GM23248 (cell line): ENCODE data around the gene RNF150.

Source experiments
- EZH2 ChIP-seq: fragments of 200-600 bp; sonication (generic); IDR thresholded peaks from 2 replicates; pipeline ENCODE4 v1.6.1; 2018; ENCODE audit warnings: antibody characterized with exemption, mild to moderate bottlenecking; ENCODE audit not compliant: insufficient read depth, poor library complexity, severe bottlenecking
- EZH2phosphoT487 ChIP-seq: fragments of 200-600 bp; sonication (generic); IDR thresholded peaks from 2 replicates; pipeline ENCODE4 v1.6.1; 2018; ENCODE audit warnings: antibody characterized with exemption, moderate library complexity, mild to moderate bottlenecking, low read depth; ENCODE audit not compliant: insufficient read depth

DNA sequence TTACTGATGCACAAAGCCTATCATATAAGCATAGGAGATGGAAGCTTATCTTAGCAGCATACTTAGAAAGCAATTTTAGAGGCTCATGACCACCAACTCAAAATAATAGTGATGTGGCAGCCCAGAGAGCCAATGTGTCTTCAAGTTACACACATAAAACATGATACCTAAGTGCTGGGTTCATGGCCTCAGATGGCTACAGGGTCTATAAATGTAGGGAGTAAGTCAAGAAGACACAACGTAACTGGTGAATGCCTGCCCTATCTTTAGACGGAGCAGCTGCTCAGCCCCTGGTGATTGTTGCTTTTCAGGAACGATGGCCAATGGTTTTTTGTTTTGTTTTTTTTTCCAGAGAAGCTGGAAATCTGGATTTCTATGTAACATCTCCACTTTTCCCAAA lies 42.8 kb downstream of the RNF150 start:
- no peak for TF ChIP-seq EZH2
- no peak for TF ChIP-seq EZH2phosphoT487
